HG03108 (cell line): ENCODE data around the gene VSTM4.

Experiments used
- ATAC-seq: cut with Tn5 transposase; IDR thresholded peaks from one replicate; pipeline ENCODE4 v1.9.1; 2021; ENCODE audit warnings: moderate library complexity; ENCODE audit not compliant: unreplicated experiment

VSTM4 gene

GRCh38 chr10:49115015-49115795, at the start of gene VSTM4:
Gene VSTM4 (minus strand): TSS chr10:49115522. CDS start chr10:49115485, 37 bp downstream.
- no peak for ATAC-seq

GRCh38 chr10:49164559-49165188, 49.4 kb upstream of the VSTM4 start:
- no peak for ATAC-seq

- no peak for ATAC-seq
Observed at GRCh38 chr10:49163741-49164140, 48.4 kb upstream of the VSTM4 start.

GRCh38 chr10:49162761-49163310, 47.5 kb upstream of the VSTM4 start:
- no peak for ATAC-seq

- no peak for ATAC-seq
Observed at GRCh38 chr10:49162063-49162462, 46.7 kb upstream of the VSTM4 start.

GRCh38 chr10:49161411-49161997, 46.2 kb upstream of the VSTM4 start:
- ATAC-seq = no peak

GRCh38 chr10:49160814-49161213, 45.5 kb upstream of the VSTM4 start:
- ATAC-seq = no peak

GRCh38 chr10:49160110-49160509, 44.8 kb upstream of the VSTM4 start:
- ATAC-seq = no peak

GRCh38 chr10:49158915-49159314, 43.6 kb upstream of the VSTM4 start:
- ATAC-seq = no peak

- ATAC-seq = no peak
Observed at GRCh38 chr10:49158404-49158803, 43.1 kb upstream of the VSTM4 start.

- ATAC-seq = no peak
Observed at GRCh38 chr10:49157229-49157628, 41.9 kb upstream of the VSTM4 start.

GRCh38 chr10:49154641-49155040, 39.3 kb upstream of the VSTM4 start:
- ATAC-seq = no peak

- ATAC-seq = no peak
Observed at GRCh38 chr10:49153971-49154370, 38.6 kb upstream of the VSTM4 start.

- no peak for ATAC-seq
Observed at GRCh38 chr10:49153115-49153514, 37.8 kb upstream of the VSTM4 start.

- no peak for ATAC-seq
Observed at GRCh38 chr10:49152663-49153062, 37.3 kb upstream of the VSTM4 start.

GRCh38 chr10:49152037-49152436, 36.7 kb upstream of the VSTM4 start:
- no peak for ATAC-seq

GRCh38 chr10:49151481-49151880, 36.2 kb upstream of the VSTM4 start:
- ATAC-seq = no peak

- ATAC-seq = no peak
Observed at GRCh38 chr10:49151025-49151445, 35.7 kb upstream of the VSTM4 start.

GRCh38 chr10:49150426-49150825, 35.1 kb upstream of the VSTM4 start:
- ATAC-seq = no peak

GRCh38 chr10:49149881-49150280, 34.6 kb upstream of the VSTM4 start:
- no peak for ATAC-seq

GRCh38 chr10:49144058-49144720, 28.9 kb upstream of the VSTM4 start:
- no peak for ATAC-seq
